B cell (primary cell): ENCODE measurements around the gene TXN. TPM values are rescaled to one million over a fixed set of nuclear protein-coding genes. Genes with fewer than 3 reads are reported as not detected.
A peak's percentile ranks its signal among the peaks of the same experiment; 100 is the strongest.

Experiments used
- ATAC-seq: fragments of 200-7000 bp; cut with Tn5 transposase; one replicate; pipeline ENCODE4 v1.10.0; 2021; ENCODE audit warnings: low read depth, mild to moderate bottlenecking, moderate number of reproducible peaks, moderate library complexity
- CTCF ChIA-PET: fragments of 350-600 bp; sonication (Branson Sonifier 250); formaldehyde crosslinking; loops from one replicate; lab custom pipeline; 2021; ENCODE audit warnings: antibody characterized with exemption, inconsistent platforms; lab: Charles Lee
- POLR2A ChIA-PET: fragments of 350-600 bp; sonication (Branson Sonifier 250); formaldehyde crosslinking; loops from one replicate; lab custom pipeline; 2021; ENCODE audit warnings: antibody characterized with exemption; lab: Charles Lee
- DNase-seq: peaks from one replicate; pipeline ENCODE4 v3.0.0; 2013
- H2AFZ ChIP-seq: 2 replicates; pipeline ENCODE4 v1.6.1; 2012; ENCODE audit warnings: mild to moderate bottlenecking, low read depth, low read length; ENCODE audit not compliant: insufficient read depth, poor library complexity, severe bottlenecking
- H3K27ac ChIP-seq, 2 donors: 1 replicate in 1 of 2; 2 replicates in 1 of 2; pipeline ENCODE4 v1.5.1; 2012 to 2013; ENCODE audit warnings: low read length in 2 of 2, mild to moderate bottlenecking in 2 of 2, moderate library complexity in 1 of 2
- H3K27me3 ChIP-seq, 4 experiments: fragments of 200-600 bp in 1 of 4; sonication (generic) in 1 of 4; replicated peaks in 1 of 4; 1 replicate in 2 of 4; 2 replicates in 2 of 4; pipeline versions ENCODE4 v1.6.1 to v1.7.0; 2013 to 2016; ENCODE audit warnings: low read length in 3 of 4, mild to moderate bottlenecking in 2 of 4, mixed read lengths in 1 of 4, moderate library complexity in 1 of 4; ENCODE audit not compliant: insufficient read depth in 4 of 4, control insufficient read depth in 3 of 4; ENCODE audit errors: control extremely low read depth in 1 of 4
- H3K36me3 ChIP-seq, 2 experiments: replicated peaks in 1 of 2; 1 replicate in 1 of 2; 2 replicates in 1 of 2; pipeline versions ENCODE4 v1.6.1 to v1.7.1; 2013; ENCODE audit warnings: low read length in 1 of 2; ENCODE audit not compliant: insufficient read depth in 2 of 2, control insufficient read depth in 1 of 2; ENCODE audit errors: control extremely low read depth in 1 of 2, extremely low read depth in 1 of 2
- H3K4me1 ChIP-seq, 2 donors: fragments of 200-600 bp in 1 of 2; sonication (generic) in 1 of 2; 1 replicate in 1 of 2; 2 replicates in 1 of 2; pipeline versions ENCODE4 v1.5.1 to v1.6.1; 2013 to 2017; ENCODE audit warnings: low read length in 2 of 2; ENCODE audit not compliant: control insufficient read depth in 2 of 2, insufficient read depth in 2 of 2
- H3K4me2 ChIP-seq: replicated peaks from 2 replicates; pipeline ENCODE3; 2012; ENCODE audit warnings: mild to moderate bottlenecking, low read depth, low read length; ENCODE audit not compliant: poor library complexity, severe bottlenecking
- H3K4me3 ChIP-seq, 5 experiments: fragments of 200-600 bp in 1 of 5; sonication (generic) in 1 of 5; 1 replicate in 3 of 5; 2 replicates in 2 of 5; pipeline versions ENCODE4 v1.5.1 to v1.7.0; 2011 to 2016; ENCODE audit warnings: low read length in 4 of 5, mild to moderate bottlenecking in 4 of 5, low read depth in 2 of 5, control low read depth in 1 of 5, moderate library complexity in 1 of 5; ENCODE audit not compliant: insufficient read depth in 1 of 5; ENCODE audit errors: control extremely low read depth in 1 of 5, extremely low read depth in 1 of 5
- H3K79me2 ChIP-seq: fragments of 200-600 bp; sonication (generic); one replicate; pipeline ENCODE4 v1.6.0; 2016; ENCODE audit warnings: low read length; ENCODE audit not compliant: control insufficient read depth, insufficient read depth
- H3K9ac ChIP-seq: fragments of 200-600 bp; sonication (generic); 2 replicates; pipeline ENCODE4 v1.6.1; 2017; ENCODE audit warnings: mild to moderate bottlenecking, low read length, moderate library complexity
- H3K9me3 ChIP-seq, 3 donors: one replicate each; pipeline versions ENCODE4 v1.6.1 to v1.7.1; 2013; ENCODE audit warnings: low read length in 2 of 3; ENCODE audit not compliant: control insufficient read depth in 2 of 3, insufficient read depth in 1 of 3; ENCODE audit errors: control extremely low read depth in 1 of 3
- H4K20me1 ChIP-seq: 2 replicates; pipeline ENCODE4 v1.6.0; 2012; ENCODE audit warnings: mild to moderate bottlenecking, low read length; ENCODE audit not compliant: insufficient read depth, control insufficient read depth, poor library complexity, severe bottlenecking
- H3K27ac Mint-ChIP-seq: one replicate; pipeline ENCODE4 v1.8.0; 2021; ENCODE audit warnings: mixed read lengths
- H3K27me3 Mint-ChIP-seq: one replicate; pipeline ENCODE4 v1.8.0; 2021; ENCODE audit warnings: mixed read lengths
- H3K4me1 Mint-ChIP-seq: one replicate; pipeline ENCODE4 v1.8.0; 2021; ENCODE audit warnings: mixed read lengths
- H3K4me3 Mint-ChIP-seq: one replicate; pipeline ENCODE4 v1.8.0; 2021; ENCODE audit warnings: mixed read lengths
- H3K9me3 Mint-ChIP-seq: one replicate; pipeline ENCODE4 v1.8.0; 2022; ENCODE audit warnings: mixed read lengths; ENCODE audit not compliant: insufficient read depth
- EZH2 ChIP-seq: IDR thresholded peaks from 2 replicates; pipeline ENCODE4 v1.6.1; 2012; ENCODE audit warnings: borderline replicate concordance, low read depth, mild to moderate bottlenecking, moderate library complexity, low read length; ENCODE audit not compliant: insufficient read depth, poor library complexity, severe bottlenecking
- WGBS: methylation state at CpG from one replicate; pipeline ENCODE4 v1.1.5; 2013; ENCODE audit warnings: missing lambda C conversion rate; ENCODE audit not compliant: insufficient coverage; 5-methylcytosine and 5-hydroxymethylcytosine counted together
- intact Hi-C: fragments of 100-400 bp; cut with micrococcal nuclease; formaldehyde crosslinking; loops from one replicate; pipeline ENCODE4 v1.10.0; 2022
- polyA plus RNA-seq: library from polyadenylated mRNA; depleted of rRNA; stranded (reverse); fragments of >200 nt; gene quantifications from 2 replicates; pipeline ENCODE4 v1.2.3, GENCODE V29; 2012
- total RNA-seq, 2 donors: library from RNA; stranded (reverse); fragments of 120-200 nt in 1 of 2; gene quantifications; 1 replicate in 1 of 2; 2 replicates in 1 of 2; pipeline versions ENCODE4 v1.2.3 to v1.2.4, GENCODE V29; 2013 to 2022
- TF ChIP-seq, protein P1 (sequence below): fragments of 200-600 bp; IDR thresholded peaks from one replicate; pipeline ENCODE4 v1.8.0; 2022; ENCODE audit warnings: antibody characterized with exemption, mild to moderate bottlenecking

Gene TXN
- total and polyA plus RNA-seq, 2 donors (not counting 1 experiment from before 2014, with no cell fraction given), result 20.2 to 29.0 TPM

DNA sequence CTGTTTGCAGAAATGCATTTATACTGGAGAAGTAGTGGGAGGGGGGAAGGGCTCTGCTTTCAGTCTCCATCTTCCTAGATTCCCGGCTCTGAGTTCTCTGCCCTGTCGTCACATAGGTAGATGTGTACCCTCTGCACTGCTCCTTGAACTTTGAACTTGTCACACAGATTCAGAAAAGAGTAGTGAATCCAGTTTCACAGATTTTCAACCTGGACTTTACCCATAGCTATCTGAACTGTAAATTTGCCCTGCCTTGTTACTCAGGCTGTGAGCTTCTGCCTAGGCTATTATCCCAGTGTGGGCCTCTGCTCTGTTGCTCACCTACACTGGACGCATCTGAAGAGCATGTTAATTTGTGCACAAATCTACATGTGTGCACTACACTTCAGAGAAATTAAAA is 35.5 kb downstream of the TXN start:
- 100% methylated on average over 2 of the region's 3 CpGs for WGBS
- H3K9ac ChIP-seq, result no peak overlapping the region
- peaks cover 12% of the 10 kb centered on the region for H3K27me3 Mint-ChIP-seq
- H3K4me2 ChIP-seq, result no peak overlapping the region
- no peaks in the 10 kb centered on the region for H3K4me1 ChIP-seq
- H3K79me2 ChIP-seq, result no peaks in the 10 kb centered on the region
- no peaks in the 10 kb centered on the region for H4K20me1 ChIP-seq
- no peak for ATAC-seq
- no peaks in the 10 kb centered on the region for H3K9me3 ChIP-seq
- TF ChIP-seq, protein P1, sequence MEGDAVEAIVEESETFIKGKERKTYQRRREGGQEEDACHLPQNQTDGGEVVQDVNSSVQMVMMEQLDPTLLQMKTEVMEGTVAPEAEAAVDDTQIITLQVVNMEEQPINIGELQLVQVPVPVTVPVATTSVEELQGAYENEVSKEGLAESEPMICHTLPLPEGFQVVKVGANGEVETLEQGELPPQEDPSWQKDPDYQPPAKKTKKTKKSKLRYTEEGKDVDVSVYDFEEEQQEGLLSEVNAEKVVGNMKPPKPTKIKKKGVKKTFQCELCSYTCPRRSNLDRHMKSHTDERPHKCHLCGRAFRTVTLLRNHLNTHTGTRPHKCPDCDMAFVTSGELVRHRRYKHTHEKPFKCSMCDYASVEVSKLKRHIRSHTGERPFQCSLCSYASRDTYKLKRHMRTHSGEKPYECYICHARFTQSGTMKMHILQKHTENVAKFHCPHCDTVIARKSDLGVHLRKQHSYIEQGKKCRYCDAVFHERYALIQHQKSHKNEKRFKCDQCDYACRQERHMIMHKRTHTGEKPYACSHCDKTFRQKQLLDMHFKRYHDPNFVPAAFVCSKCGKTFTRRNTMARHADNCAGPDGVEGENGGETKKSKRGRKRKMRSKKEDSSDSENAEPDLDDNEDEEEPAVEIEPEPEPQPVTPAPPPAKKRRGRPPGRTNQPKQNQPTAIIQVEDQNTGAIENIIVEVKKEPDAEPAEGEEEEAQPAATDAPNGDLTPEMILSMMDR, result no peak
- TF ChIP-seq EZH2, result no peak
- DNase-seq, result no peak
- H3K36me3 ChIP-seq, result no peaks in the 10 kb centered on the region
- intact Hi-C loops, result no loop called here
- POLR2A ChIA-PET, result no interaction called here
- no peak overlapping the region for H3K27ac ChIP-seq
- H3K4me3 Mint-ChIP-seq, result no peak overlapping the region
- no peak overlapping the region for H2AFZ ChIP-seq
- no peak overlapping the region for H3K27ac Mint-ChIP-seq
- no peaks in the 10 kb centered on the region for H3K27me3 ChIP-seq
- CTCF ChIA-PET, result interaction anchor here (1.7 to 10.6 kb wide), 4 partner anchors 36 to 654 kb away, joined by 5 to 148 read pairs (median 76); no protein-coding TSS in a partner anchor
- H3K4me3 ChIP-seq, result no peak overlapping the region
- H3K4me1 Mint-ChIP-seq, result no peaks in the 10 kb centered on the region
- no peaks in the 10 kb centered on the region for H3K9me3 Mint-ChIP-seq

DNA sequence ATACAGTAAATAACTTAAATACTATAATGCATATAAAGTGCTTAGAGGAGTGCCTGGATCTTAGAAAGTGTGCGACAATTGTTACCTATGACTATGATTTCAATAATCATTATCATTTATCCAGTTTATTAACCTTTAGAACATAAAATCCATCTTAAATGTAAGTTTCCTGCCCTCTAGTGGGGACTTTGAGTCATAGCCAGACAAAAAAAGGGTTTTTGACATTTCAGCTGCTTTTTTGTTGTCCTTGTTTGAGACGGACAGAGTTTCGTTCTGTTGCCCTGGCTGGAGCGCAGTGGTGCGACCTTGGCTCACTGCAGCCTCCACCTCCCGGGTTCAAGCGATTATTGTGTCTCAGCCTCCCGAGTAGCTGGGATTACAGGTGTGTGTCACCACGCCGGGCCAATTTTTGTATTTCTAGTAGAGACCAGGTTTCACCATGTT is 38.6 kb downstream of the TXN start:
- DNase-seq (peak; percentile 62), ATAC-seq (no peak)
- WGBS, result 42% methylated on average over 9 of the region's 10 CpGs
- Histone ChIP-seq H3K79me2 (no peaks in the 10 kb centered on the region), H3K27ac (no peak overlapping the region), H3K36me3 (no peaks in the 10 kb centered on the region), H4K20me1 (no peaks in the 10 kb centered on the region), H2AFZ (peak overlapping the region; percentile 10), H3K27me3 (no peaks in the 10 kb centered on the region), H3K4me3 (no peak overlapping the region), H3K4me2 (no peak overlapping the region), H3K4me1 (no peaks in the 10 kb centered on the region), H3K9me3 (no peaks in the 10 kb centered on the region), H3K9ac (no peak overlapping the region)
- no peak overlapping the region for H3K4me3 Mint-ChIP-seq
- intact Hi-C loops, result loop anchor here (1.0 kb wide), 3 partner anchors 34 to 337 kb away; no protein-coding TSS in a partner anchor
- ChIA-PET CTCF (interaction anchor here (0.6 to 10.6 kb wide), 16 partner anchors 10 to 777 kb away, joined by 3 to 148 read pairs (median 4); no protein-coding TSS in a partner anchor), POLR2A (interaction anchor here (0.6 kb wide), 1 partner anchor 166 kb away, joined by 3 read pairs; no protein-coding TSS in a partner anchor)
- TF ChIP-seq, protein P1, result peak; percentile 85
- TF ChIP-seq EZH2, result no peak
- H3K27me3 Mint-ChIP-seq, result peaks cover 11% of the 10 kb centered on the region
- H3K9me3 Mint-ChIP-seq, result peaks cover under 1% of the 10 kb centered on the region
- no peak overlapping the region for H3K27ac Mint-ChIP-seq
- H3K4me1 Mint-ChIP-seq, result peaks cover 3% of the 10 kb centered on the region
